ENCODE data around the gene ABCC4.

The ABCC4 gene

GRCh38 chr13:95003019-95003813, 298.0 kb downstream of the ABCC4 start:
- TF ChIP-seq CTCF (IDR thresholded peaks at IDR 0.05; ENCODE audit: extremely low read depth, missing control alignments) = no peak
- DNase-seq (ENCODE audit: low spot score) = no peak

GRCh38 chr13:95002126-95002525, 299.1 kb downstream of the ABCC4 start:
- TF ChIP-seq CTCF (IDR thresholded peaks at IDR 0.05; ENCODE audit: extremely low read depth, missing control alignments) = no peak
- DNase-seq (ENCODE audit: low spot score) = no peak

- no peak for DNase-seq (ENCODE audit: low spot score)
- no peak for TF ChIP-seq CTCF (IDR thresholded peaks at IDR 0.05; ENCODE audit: extremely low read depth, missing control alignments)
Observed at GRCh38 chr13:94999871-95000270, 301.4 kb downstream of the ABCC4 start.

GRCh38 chr13:94997126-94997525, 304.1 kb downstream of the ABCC4 start:
- DNase-seq (ENCODE audit: low spot score) = no peak
- TF ChIP-seq CTCF (IDR thresholded peaks at IDR 0.05; ENCODE audit: extremely low read depth, missing control alignments) = no peak

GRCh38 chr13:94996445-94996844, 304.8 kb downstream of the ABCC4 start:
- TF ChIP-seq CTCF (IDR thresholded peaks at IDR 0.05; ENCODE audit: extremely low read depth, missing control alignments) = no peak
- DNase-seq (ENCODE audit: low spot score) = no peak

GRCh38 chr13:94994506-94994905, 306.7 kb downstream of the ABCC4 start:
- no peak for TF ChIP-seq CTCF (IDR thresholded peaks at IDR 0.05; ENCODE audit: extremely low read depth, missing control alignments)
- no peak for DNase-seq (ENCODE audit: low spot score)

- no peak for TF ChIP-seq CTCF (IDR thresholded peaks at IDR 0.05; ENCODE audit: extremely low read depth, missing control alignments)
- DNase-seq (ENCODE audit: low spot score) = no peak
Observed at GRCh38 chr13:94993616-94994015, 307.6 kb downstream of the ABCC4 start.

Measured in GM20000 (cell line).